GM21825 (cell line): Measurements from ENCODE around the gene C5AR2.
"Not testable (repeated sequence)": the region's sequence is repeated elsewhere in the genome, so short reads cannot be mapped to it uniquely, and the experiment has no call there.

Source experiments
- ATAC-seq: cut with Tn5 transposase; IDR thresholded peaks from one replicate; pipeline ENCODE4 v1.9.1; 2021; ENCODE audit warnings: mild to moderate bottlenecking, moderate library complexity; ENCODE audit not compliant: unreplicated experiment

C5AR2 gene

GRCh38 chr19:47331931-47332547 lies at the start of gene C5AR2:
TSS of gene C5AR2 (plus strand) at chr19:47332175. CDS start at chr19:47340800, 8,625 bp downstream.
- no peak for ATAC-seq

- ATAC-seq = no peak
These were observed 48.4 kb upstream of the C5AR2 start for GRCh38 chr19:47283405-47284059.

GRCh38 chr19:47284324-47284899 lies 47.6 kb upstream of the C5AR2 start:
- no peak for ATAC-seq

GRCh38 chr19:47296036-47296435 lies 35.9 kb upstream of the C5AR2 start:
- ATAC-seq = no peak

- not testable (repeated sequence) for ATAC-seq
These were observed 31.1 kb upstream of the C5AR2 start for GRCh38 chr19:47300867-47301266.

GRCh38 chr19:47302249-47302648 lies 29.7 kb upstream of the C5AR2 start:
- no peak for ATAC-seq

- no peak for ATAC-seq
These were observed 28.0 kb upstream of the C5AR2 start for GRCh38 chr19:47303966-47304365.

- no peak for ATAC-seq
These were observed 26.6 kb upstream of the C5AR2 start for GRCh38 chr19:47305309-47305751.

GRCh38 chr19:47306303-47306702 lies 25.7 kb upstream of the C5AR2 start:
- ATAC-seq = no peak

- no peak for ATAC-seq
These were observed 22.9 kb upstream of the C5AR2 start for GRCh38 chr19:47309038-47309437.

- no peak for ATAC-seq
These were observed 22.4 kb upstream of the C5AR2 start, which contains the start of gene C5AR1 for GRCh38 chr19:47309608-47310007. TSS of gene C5AR1 (plus strand) at chr19:47309861. CDS start at chr19:47309896, 35 bp downstream.

- ATAC-seq = no peak
These were observed 21.7 kb upstream of the C5AR2 start for GRCh38 chr19:47310323-47310722.

- no peak for ATAC-seq
These were observed 21.2 kb upstream of the C5AR2 start for GRCh38 chr19:47310819-47311218.

GRCh38 chr19:47312366-47313006 lies 19.5 kb upstream of the C5AR2 start:
- ATAC-seq = no peak

GRCh38 chr19:47313754-47314295 lies 18.1 kb upstream of the C5AR2 start:
- ATAC-seq = no peak

- no peak for ATAC-seq
These were observed 16.7 kb upstream of the C5AR2 start for GRCh38 chr19:47315125-47315821.

GRCh38 chr19:47316513-47316912 lies 15.5 kb upstream of the C5AR2 start:
- ATAC-seq = no peak

- no peak for ATAC-seq
These were observed 11.8 kb upstream of the C5AR2 start for GRCh38 chr19:47319923-47320871.

- no peak for ATAC-seq
These were observed 10.3 kb upstream of the C5AR2 start for GRCh38 chr19:47321630-47322029.

- no peak for ATAC-seq
These were observed 9.9 kb upstream of the C5AR2 start for GRCh38 chr19:47322058-47322457.
